ENCODE measurements around the gene EEF2.
"Not testable (repeated sequence)": the region's sequence is repeated elsewhere in the genome, so short reads cannot be mapped to it uniquely, and the experiment has no call there.

EEF2 gene

DNA sequence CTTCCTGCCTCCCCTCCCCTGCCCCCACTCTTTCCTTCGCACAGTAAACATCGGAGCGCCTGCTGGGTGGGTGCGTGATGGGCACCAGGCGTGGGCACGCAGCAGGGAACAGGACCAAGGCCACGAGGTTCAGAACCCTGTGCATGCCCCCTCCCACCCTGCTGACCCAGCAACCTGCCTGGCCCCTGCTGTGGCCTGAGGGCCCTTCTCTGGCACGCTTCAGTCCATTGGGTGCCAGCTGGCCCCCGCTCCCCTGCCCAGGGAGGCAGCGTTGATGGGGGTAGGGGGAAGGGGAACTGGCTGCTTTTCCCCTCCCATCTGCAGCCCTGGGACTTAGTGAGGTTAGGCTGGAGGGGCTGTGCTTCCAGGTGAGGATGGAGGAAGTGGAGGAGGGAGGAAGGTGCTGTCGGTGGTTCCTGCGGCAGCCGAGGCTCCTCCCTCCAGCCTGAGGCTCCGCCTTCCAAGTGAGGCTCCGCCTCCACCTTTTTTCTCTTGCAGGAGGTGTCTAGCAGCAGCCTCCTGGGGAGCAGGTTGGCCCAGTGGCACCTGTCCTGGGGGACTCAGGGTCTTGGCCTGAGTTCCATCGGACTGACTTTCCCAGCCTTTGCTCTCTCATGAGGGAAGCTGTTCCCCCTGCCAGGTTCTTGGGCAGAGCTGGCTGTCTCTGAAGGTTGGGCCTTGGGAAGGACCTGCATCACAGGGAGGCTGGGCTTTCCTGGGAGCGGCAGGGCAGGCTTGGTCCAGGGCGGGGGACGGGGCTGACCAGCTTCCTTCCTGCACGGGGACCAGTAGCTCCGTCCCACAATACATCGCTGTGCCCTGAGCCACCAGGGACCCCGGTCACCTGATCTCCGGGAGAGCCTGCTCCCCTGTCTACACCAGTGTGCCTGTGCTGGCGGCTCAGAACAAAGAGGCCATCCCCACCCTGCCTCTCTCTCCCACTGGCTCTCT is 29.6 kb upstream of the EEF2 start:
- no peak for DNase-seq (ENCODE audit: low read depth)

DNA sequence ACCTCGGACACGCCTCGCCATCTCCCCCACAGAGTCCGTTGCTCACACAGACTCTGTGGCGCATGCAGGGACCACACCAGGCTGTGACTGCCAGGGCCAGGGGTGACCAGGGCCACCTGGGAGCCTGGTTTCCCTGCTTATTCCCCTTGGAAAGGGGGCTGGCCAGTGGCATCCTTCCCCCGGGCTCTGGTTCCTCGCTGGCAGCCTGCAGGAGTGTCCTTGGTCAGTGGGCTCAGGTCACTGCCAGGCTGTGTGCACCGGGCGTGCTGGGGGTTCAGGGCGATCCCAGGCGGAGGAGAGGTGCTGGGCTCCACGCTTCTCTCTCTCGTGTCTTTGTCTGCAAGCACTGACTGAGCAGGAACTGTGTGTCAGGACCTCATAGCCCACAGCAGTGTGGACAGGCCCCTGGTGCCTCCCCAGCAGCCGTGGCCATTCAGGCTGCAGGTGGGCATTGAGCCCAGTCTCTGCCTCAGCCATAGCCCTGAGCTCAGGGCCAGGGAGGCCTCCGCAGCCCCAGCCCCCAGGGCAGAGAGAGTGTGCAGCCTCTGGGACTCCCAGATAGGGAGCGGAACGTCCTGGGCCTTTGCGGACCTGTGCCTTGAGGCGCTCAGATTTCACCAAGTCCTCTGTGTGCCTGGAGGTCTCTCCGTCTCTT is 28.8 kb upstream of the EEF2 start:
- DNase-seq (ENCODE audit: low read depth): no peak

DNA sequence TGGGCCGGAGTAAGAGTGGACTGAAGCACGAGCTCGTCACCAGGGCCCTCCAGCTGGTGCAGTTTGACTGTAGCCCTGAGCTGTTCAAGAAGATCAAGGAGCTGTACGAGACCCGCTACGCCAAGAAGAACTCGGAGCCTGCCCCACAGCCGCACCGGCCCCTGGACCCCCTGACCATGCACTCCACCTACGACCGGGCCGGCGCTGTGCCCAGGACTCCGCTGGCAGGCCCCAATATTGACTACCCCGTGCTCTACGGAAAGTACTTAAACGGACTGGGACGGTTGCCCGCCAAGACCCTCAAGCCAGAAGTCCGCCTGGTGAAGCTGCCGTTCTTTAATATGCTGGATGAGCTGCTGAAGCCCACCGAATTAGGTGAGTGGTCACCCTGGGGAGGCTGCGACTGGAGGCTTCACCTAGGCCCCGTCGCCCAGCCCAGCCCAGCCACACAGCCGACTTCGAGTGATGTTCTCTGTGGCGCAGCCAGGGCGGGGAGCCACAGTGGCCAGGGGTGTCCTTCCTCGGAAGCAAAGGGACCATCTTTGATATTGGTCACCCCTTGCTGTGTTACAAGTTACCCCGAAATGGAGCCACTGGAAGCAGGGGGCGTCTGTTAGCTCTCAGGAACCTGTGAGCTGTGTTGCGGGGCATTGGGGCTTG is 27.8 kb upstream of the EEF2 start:
- DNase-seq (ENCODE audit: low read depth): no peak

DNA sequence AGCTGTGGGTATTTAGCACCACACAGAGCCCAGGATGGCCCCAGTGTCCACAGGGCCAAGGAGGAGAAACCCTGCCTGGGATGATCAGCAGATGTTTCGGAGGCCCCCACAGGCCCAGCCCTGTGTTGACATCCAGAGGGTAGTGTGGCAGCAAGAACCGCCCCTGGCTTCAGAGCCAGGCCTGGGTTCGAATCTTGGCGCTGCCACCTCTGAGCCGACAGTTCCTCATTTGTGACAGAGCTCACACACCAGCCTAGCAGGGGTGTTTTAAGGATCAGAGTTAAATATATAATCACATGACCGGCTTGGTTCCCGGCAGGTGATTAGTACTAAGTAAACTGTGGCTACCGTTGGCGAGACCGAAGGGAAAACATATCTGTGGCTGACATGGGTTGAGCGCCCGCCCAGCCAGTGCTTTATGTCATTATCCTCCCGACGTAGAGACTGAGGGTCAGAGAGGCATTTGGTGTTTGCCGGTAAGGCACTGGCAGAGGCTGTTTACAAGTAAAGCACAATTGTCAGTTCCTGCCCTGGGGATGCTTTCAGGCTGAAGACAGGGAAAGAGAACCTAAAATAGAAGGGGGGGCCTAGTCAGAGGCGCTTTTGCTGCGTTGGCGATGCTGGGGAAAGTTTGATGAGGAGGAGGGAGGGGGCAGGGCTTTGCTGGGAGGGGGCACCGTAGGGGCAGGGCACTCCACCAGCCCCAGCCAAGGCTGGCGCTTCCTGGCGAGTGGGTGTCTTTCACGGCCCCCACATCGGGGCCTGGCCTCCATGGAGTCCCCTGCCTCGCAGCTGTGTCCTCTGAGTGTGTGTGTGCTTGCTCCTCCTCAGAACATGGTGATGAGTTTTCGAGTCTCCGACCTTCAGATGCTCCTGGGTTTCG is 27.1 kb upstream of the EEF2 start:
- no peak for DNase-seq (ENCODE audit: low read depth)

DNA sequence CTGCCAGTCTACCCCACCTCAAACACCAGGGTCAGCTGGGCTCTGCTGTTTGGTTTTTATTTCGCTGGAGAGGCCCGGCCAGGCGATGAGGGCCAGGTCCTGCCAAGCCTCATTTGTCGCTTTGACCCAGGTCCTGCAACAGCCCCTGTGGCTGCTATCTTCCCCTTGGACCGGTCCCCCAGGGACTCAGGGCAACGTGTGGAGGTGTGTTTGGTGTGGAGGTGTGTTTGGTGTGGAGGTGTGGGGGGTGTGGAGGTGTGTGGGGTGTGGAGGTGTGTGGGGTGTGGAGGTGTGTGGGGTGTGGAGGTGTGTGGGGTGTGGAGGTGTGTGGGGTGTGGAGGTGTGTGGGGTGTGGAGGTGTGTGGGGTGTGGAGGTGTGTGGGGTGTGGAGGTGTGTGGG is 26.2 kb upstream of the EEF2 start:
- not testable (repeated sequence) for DNase-seq (ENCODE audit: low read depth)

DNA sequence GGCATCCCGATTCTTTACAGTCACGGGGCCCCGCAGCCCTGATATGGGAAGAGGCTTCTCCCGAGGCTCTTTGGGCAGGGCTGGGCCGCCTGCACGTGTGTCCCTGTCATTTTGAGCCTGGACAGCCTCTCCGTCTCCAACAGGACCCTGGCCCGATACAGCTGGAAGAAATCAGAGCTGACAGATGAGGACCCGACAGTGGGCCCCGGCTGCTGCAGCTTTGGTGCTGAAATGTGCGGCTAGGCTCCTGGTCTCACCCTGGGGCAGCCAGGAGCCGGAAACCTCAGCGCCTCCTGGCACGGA is 25.5 kb upstream of the EEF2 start:
- DNase-seq (ENCODE audit: low read depth): no peak

DNA sequence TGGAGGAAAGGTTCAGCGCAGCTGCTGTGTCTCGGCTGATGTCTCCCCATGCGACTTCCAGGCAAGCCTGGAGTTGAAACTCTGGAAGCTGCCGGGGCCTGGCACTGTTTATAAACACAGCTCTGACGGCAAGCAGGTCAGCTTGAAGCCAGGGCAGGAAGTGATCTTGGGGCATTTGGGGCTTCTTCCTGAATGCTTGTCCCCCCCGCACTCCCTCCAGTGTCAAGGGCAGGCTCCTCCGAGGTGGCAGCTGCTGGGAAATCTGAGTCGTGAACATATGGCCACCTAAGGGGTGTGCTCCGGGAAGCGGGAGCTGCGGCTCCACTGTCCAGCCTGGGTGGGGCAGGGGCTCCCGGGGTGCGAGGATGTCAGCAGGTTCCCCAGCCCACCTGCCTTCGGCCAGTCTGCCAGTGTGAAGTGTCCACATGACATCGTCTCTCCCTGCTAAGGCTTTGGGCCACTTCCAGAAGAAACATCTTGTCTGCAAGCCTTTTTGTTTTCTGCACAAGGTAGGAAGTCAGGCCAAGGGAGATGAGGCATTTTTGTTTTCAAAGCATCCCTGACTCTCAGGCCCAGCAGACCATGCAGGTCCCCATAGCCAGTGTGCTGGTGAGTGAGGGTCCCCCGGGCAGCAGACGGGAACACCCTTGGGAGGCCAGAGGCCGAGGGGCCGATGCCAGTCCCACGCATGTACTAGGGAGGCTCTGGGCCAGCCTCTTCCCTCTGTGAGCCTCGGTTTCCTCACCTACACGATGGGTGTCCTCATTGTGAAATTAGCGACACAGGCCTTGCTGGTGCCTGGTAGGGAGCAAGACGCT is 24.9 kb upstream of the EEF2 start:
- no peak for DNase-seq (ENCODE audit: low read depth)

DNA sequence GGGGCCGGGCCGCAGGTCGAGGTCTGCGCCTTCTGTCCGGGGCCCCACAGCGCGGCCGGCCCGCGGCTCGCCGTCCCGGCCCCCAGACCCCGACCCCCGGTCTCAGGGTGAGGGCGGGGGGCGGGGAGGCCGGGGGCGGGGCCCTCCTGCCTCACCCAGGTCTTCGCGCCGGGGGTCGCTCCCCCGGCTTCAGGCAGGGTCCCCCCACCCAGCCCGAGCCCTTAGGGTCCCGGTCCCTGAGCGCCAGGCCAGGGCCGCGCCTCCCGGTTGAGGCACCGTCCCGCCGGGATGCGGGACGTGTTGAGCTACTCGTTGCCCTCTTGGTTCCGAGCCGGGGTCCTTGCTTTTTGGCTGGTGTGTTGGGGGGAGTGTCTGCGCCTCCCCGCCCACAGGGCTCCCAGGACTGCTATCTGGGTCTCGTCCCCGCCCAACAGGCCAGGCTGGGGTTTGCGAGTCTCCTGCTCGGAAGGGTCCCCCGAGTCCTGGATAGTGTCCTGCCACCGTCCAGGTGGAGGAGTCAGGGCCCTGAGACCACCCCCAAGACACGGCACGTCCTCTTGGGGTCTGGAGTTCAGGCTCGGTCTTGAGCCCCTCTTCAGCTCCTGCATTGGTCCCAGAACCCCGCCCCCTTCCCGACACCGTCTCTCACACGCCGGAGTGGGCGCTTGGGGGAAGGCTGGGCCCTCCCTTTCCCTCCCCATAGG is 22.7 kb upstream of the EEF2 start:
- no peak for DNase-seq (ENCODE audit: low read depth)

DNA sequence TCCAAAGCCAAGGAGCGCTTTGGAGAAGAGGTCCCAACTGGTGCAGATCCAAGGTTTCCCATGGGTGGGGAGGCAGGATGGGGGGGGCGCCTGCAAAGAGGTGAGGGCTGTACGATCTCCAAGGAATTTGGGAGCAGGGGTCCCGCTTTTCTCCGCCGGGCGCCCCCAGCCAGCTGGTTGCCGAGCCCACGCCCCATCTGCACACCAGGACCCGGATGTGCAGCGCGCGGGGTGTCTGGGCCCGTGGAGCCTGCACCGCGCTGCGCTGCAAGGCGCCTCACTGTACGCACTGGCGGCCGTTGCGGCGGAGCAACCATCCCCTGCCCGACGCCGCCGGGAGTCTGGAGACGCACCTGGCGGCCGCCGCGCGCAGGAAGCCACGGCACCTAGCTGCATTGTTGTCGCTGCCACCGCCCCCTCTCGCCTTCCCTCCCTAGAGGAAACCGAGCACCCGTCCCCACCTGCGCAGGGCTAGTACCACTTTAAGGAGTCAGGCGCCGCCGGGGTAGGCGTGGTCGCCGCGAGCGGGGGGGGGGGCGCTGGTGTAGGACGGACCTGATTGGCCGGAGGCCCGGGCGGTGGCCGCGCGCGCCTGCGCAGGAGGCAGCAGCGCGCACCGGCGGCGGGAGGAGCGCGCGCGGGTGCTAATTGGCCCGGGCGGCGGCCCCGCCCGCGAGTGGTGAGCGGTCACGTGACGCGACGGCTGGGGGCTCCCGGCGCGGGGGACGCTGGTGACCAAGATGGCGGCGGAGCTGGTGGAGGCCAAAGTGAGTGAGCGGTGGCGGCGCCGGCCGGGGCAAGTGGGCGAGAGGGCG is 22.0 kb upstream of the EEF2 start, which contains the start of gene PIAS4:
PIAS4 (plus strand) TSS at position 716 of the 815 bp plus-strand sequence; CDS start at position 741, 25 bp downstream.
- DNase-seq (ENCODE audit: low read depth): peak; percentile 90

DNA sequence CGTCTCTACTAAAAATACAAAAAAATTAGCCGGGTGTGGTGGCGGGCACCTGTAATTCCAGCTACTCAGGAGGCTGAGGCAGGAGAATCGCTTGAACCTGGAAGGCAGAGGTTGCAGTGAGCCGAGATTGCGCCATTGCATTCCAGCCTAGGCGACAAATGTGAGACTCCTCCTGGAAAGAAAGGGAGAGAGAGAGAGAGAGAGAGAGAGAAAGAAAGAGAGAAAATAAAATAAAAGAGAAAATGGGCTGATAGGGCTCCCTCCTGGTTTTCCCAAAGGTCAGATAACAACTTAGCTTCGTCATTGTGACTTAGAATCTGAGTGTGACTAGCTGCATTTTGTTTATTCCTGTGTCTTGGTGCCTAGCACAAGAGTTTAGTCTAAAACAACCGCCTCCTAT is 20.2 kb upstream of the EEF2 start:
- not testable (repeated sequence) for DNase-seq (ENCODE audit: low read depth)

DNA sequence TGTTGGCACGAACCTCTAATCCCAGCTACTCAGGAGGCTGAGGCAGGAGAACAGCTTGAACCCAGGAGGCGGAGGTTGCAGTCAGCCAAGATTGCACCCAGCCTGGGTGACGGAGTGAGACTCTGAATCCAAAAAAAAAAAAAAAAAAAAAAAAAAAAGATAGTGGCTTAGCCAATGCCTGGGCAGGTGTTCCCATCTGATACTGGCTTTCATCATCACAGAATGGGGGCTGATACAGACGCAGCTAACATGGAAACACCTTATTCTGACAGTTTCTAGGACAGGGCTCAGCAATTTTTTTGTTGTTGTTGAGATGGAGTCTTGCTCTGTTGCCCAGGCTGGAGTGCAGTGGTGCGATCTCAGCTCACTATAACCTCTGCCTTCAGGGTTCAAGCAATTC is 15.5 kb upstream of the EEF2 start:
- not testable (repeated sequence) for DNase-seq (ENCODE audit: low read depth)

DNA sequence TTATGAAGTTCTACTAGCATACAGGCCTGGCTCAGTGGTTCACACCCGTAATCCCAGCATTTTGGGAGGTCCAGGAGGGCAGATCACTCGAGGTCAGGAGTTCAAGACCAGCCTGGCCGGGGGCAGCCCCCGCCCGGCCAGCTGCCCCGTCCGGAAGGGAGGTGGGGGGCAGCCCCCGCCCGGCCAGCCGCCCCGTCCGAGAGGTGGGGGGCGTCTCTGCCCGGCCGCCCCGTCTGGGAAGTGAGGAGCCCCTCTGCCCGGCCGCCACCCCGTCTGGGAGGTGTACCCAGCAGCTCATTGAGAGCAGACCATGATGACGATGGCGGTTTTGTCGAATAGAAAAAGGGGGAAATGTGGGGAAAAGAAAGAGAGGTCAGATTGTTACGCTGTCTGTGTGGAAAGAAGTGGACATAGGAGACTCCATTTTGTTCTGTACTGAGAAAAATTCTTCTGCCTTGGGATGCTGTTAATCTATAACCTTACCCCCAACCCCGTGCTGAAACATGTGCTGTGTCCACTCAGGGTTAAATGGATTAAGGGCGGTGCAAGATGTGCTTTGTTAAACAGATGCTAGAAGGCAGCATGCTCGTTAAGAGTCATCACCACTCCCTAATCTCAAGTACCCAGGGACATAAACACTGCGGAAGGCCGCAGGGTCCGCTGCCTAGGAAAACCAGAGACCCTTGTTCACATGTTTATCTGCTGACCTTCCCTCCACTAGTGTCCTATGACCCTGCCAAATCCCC is 13.6 kb upstream of the EEF2 start:
- DNase-seq (ENCODE audit: low read depth): not testable (repeated sequence)

DNA sequence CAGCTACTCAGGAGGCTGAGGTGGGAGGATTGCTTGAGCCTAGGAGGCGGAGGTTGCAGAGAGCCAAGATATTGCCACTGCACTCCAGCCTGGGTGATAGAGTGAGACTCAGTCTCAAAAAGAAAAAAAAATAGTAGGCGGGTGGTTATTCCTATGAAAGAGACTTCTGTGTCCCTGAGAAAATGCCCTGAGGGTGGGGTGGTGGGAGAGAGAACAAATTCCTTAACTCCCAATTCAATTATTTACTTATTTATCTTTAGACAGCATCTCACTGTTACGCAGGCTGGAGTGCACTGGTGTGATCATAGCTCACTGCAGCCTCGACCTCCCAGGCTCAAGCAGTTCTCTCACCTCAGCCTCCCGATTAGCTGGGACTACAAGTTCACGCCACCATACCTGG is 10.3 kb upstream of the EEF2 start:
- DNase-seq (ENCODE audit: low read depth): no peak

DNA sequence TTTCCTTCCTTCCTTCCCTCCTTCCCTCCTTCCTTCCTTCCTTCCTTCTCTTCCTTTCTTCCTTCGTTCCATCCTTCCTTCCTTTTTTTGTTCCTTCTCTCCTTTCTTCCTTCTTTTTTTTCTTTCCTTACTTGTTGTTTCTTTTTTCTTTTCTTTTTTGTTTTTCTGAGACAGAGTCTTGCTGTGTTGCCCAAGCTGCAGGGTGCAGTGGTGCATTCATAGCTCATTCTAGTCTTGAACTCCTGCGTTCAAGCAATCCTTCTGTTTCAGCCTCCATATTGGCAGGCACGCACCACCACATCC is 5.5 kb upstream of the EEF2 start:
- no peak for DNase-seq (ENCODE audit: low read depth)

DNA sequence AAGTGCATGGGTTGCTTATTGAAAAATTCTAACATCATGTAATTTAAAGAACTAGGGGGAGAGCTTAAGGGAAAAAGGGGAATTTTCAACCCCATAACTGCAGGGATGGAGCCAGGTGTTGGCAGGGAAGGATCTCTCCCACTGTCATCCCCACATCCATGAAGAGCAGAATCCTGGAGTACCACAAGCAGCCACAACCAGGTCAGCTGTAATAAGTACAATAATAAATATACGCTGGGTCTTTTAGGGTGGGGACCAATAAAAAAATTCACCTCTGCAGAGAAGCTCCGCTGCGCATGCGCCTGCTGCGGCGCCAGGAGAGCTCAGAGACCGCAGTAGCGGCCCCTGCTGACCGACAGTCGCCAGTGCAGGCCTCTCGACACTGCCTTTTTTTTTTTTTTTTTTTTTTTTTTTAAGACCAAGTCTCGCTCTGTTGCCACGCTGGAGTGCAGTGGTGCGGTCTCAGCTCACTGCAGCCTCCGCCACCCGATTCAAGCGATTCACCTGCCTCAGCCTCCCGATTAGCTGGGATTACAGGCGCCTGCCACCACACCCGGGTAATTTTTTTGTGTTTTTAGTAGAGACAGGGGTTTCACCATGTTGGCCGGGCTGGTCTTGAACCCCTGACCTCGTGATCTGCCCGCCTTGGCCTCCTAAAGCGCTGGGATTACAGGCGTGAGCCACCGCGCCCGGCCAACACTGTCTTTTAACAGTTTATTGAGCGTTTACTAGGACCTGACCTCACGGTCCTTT is 2.5 kb upstream of the EEF2 start:
- peak; percentile 78 for DNase-seq (ENCODE audit: low read depth)

DNA sequence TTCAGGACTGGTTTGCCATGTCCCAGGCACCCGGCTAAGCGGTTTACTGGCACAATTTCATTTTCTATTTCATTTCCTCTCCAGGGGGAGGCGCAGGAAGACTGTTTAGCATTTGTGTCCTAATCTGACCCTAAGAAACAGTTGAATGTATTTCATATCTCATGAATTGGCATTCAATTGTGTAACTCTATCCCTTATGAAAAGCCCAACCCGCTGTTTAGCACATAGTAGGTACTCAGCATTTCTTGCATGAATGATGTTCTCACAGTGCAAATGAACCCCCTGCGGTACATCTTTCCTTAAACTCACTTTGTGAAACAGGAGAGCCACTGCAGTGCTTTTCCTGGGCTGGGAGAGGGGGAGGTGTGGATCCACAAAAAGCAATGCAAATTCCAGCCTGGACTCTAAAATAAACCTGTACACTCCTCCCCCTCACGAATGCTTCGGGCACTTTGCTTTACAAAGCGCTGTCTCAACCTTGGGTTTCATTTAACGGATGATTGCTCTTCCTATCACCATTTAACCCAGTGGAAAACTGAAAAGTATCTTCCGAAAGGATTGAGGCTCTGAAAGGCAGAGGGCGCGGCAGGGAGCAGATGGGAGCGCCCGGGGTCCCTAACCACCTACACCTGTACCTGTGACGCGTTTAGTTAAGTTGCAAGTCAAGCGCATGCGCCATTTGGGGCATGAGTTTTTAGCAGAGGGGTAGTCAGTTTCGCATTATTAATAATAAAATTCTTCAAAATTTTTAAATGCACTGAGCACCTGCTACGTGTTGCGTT is 1.2 kb upstream of the EEF2 start:
- no peak for DNase-seq (ENCODE audit: low read depth)

DNA sequence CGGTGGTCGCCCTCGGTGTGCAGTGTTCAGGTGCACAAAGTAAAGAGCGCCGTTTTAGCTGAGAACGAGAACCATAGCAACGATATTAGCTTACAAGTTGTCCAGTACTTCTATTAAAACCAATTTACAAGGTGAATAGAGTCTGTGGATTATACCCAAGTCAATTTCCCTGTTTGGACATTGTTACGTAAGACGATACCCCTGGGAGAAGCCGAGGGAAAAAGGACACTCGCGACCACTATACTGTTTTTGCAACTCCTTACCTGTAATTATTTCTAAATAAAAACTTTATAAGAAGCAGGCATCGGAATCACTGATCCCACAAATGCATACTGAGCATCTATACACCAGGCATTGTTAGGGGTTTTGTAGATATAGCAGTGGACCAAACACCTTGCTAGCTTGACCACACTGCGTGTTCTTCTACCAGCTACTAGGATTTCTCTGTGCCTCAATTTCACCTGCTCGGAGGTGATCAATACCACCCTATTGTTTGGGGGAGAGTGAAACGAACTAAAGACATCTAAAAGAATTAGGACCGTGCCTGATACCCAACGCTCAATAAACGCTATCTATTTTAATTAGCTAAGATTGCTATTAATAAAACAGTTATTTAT is 488 bp upstream of the EEF2 start:
- DNase-seq (ENCODE audit: low read depth): no peak

Measured in T-helper 22 cell (primary cell).